K562 (cell line): ENCODE results near the gene PPP1R37. TPM values are rescaled to one million over a fixed set of nuclear protein-coding genes. Genes with fewer than 3 reads are reported as not detected.
A peak's percentile ranks its signal among the peaks of the same experiment; 100 is the strongest.

Source experiments
- ATAC-seq: fragments of 200-7000 bp; cut with Tn5 transposase; 3 replicates; pipeline ENCODE4 v1.9.1; 2020; ENCODE audit warnings: moderate library complexity
- BruUV-seq: library from RNA; stranded (reverse); fragments of 400-500 nt; replicated peaks from 2 replicates; lab custom pipeline; 2021; lab: Mats Ljungman, UMichigan
- CTCF ChIA-PET: fragments of 300-600 bp; formaldehyde crosslinking; extraction: SDS; loops from one replicate; lab custom pipeline; 2021; ENCODE audit warnings: low intra/inter-chr PET ratio; lab: Yijun Ruan, JAX
- POLR2A ChIA-PET: fragments of 300-600, 350-650 bp; sonication (Branson Sonifier 250); formaldehyde crosslinking; extraction: SDS; loops from one replicate; lab custom pipeline; 2021; ENCODE audit warnings: antibody characterized with exemption, inconsistent platforms; lab: Yijun Ruan, JAX
- DNase-seq, 4 experiments: peaks; one replicate each; pipeline versions ENCODE4 v3.0.0 to v3.0.0-alpha.2; 2011 to 2018; ENCODE audit warnings: low spot score in 3 of 4, mixed read lengths in 3 of 4; ENCODE audit errors: extremely low read depth in 1 of 4
- FAIRE-seq: peaks from 2 replicates; lab custom pipeline; 2011; peaks lifted over from hg19 to GRCh38; lab: Jason Lieb, UNC
- H2AFZ ChIP-seq: 2 replicates; pipeline ENCODE4 v1.6.0; 2011; ENCODE audit warnings: low read depth, low read length, control low read depth, inconsistent platforms
- H3K27ac ChIP-seq: fragments of 200-600 bp; 3 replicates; pipeline ENCODE4 v1.8.0; 2011; ENCODE audit warnings: low read depth, mild to moderate bottlenecking, control low read depth, inconsistent platforms, low read length, moderate library complexity, mixed read lengths; ENCODE audit errors: extremely low read depth
- H3K27me3 ChIP-seq, 2 experiments: fragments of 300-600 bp in 1 of 2; 2 replicates in 1 of 2; 3 replicates in 1 of 2; pipeline versions ENCODE4 v1.6.0 to v1.8.0; 2011; ENCODE audit warnings: inconsistent platforms in 2 of 2, low read length in 2 of 2, mild to moderate bottlenecking in 1 of 2, mixed read lengths in 1 of 2, moderate library complexity in 1 of 2; ENCODE audit not compliant: control insufficient read depth in 2 of 2, insufficient read depth in 2 of 2
- H3K36me3 ChIP-seq: fragments of 300-600 bp; 3 replicates; pipeline ENCODE4 v1.8.0; 2011; ENCODE audit warnings: mild to moderate bottlenecking, low read length, inconsistent platforms; ENCODE audit not compliant: control insufficient read depth, insufficient read depth
- H3K4me1 ChIP-seq, 2 experiments: fragments of 200-600 bp in 1 of 2; replicated peaks in 1 of 2; 2 replicates in 1 of 2; 3 replicates in 1 of 2; pipeline versions ENCODE4 v1.5.1 to v1.8.0; 2011; ENCODE audit warnings: inconsistent platforms in 2 of 2, low read length in 2 of 2, mild to moderate bottlenecking in 1 of 2, mixed read lengths in 1 of 2, moderate library complexity in 1 of 2; ENCODE audit not compliant: control insufficient read depth in 2 of 2, insufficient read depth in 2 of 2
- H3K4me2 ChIP-seq: 2 replicates; pipeline ENCODE4 v1.6.1; 2011; ENCODE audit warnings: low read length, control low read depth, inconsistent platforms, mixed read lengths; ENCODE audit not compliant: insufficient read depth
- H3K4me3 ChIP-seq: fragments of 200-600 bp; sonication (generic), shearing (Covaris generic); 2 replicates; pipeline ENCODE4 v1.5.1; 2016; ENCODE audit warnings: control low read depth, inconsistent platforms
- H3K79me2 ChIP-seq: fragments of 200-600 bp; 3 replicates; pipeline ENCODE4 v1.8.0; 2011; ENCODE audit warnings: low read length, inconsistent platforms; ENCODE audit not compliant: control insufficient read depth, insufficient read depth
- H3K9ac ChIP-seq, 2 experiments: 2 replicates each; pipeline versions ENCODE4 v1.6.0 to v1.6.1; 2011; ENCODE audit warnings: low read depth in 2 of 2, low read length in 2 of 2, control low read depth in 1 of 2, inconsistent platforms in 1 of 2, mild to moderate bottlenecking in 1 of 2, mixed read lengths in 1 of 2; ENCODE audit not compliant: insufficient read depth in 1 of 2
- H3K9me1 ChIP-seq: one replicate; pipeline ENCODE4 v1.6.0; 2011; ENCODE audit warnings: inconsistent platforms, mild to moderate bottlenecking, low read length, moderate library complexity; ENCODE audit not compliant: control insufficient read depth, insufficient read depth
- H3K9me3 ChIP-seq: replicated peaks from 2 replicates; pipeline ENCODE4 v1.5.1; 2011; ENCODE audit warnings: low read depth, low read length, inconsistent platforms; ENCODE audit not compliant: control insufficient read depth, insufficient read depth
- H4K20me1 ChIP-seq: replicated peaks from 2 replicates; pipeline ENCODE4 v1.6.1; 2011; ENCODE audit warnings: low read length, inconsistent platforms, mixed read lengths; ENCODE audit not compliant: control insufficient read depth, insufficient read depth
- BMI1 ChIP-seq: fragments of 150-350 bp; IDR thresholded peaks from 2 replicates; pipeline ENCODE4 v1.6.1; 2014; ENCODE audit warnings: low read length
- CHCHD3 ChIP-seq: fragments of 250-450 bp; sonication (Bioruptor Pico); IDR thresholded peaks from 2 replicates; pipeline ENCODE4 v2.1.2; 2022; ENCODE audit warnings: mild to moderate bottlenecking
- CTCF ChIP-seq, 3 experiments: IDR thresholded peaks in 2 of 3; conservative IDR thresholded peaks in 1 of 3; 2 replicates each; pipeline ENCODE4 v1.5.1; 2011 to 2012; ENCODE audit warnings: low read length in 3 of 3, mild to moderate bottlenecking in 3 of 3, control low read depth in 2 of 3, improper control_type of control experiment in 1 of 3, inconsistent platforms in 1 of 3, low read depth in 1 of 3, mixed read lengths in 1 of 3, moderate library complexity in 1 of 3; ENCODE audit not compliant: insufficient read depth in 2 of 3
- E2F3 ChIP-seq: fragments of 250-450 bp; sonication (Bioruptor Pico); IDR thresholded peaks from 2 replicates; pipeline ENCODE4 v1.4.0; 2020; ENCODE audit warnings: mild to moderate bottlenecking
- SLC30A9 ChIP-seq: fragments of 250-450 bp; sonication (Bioruptor Pico); IDR thresholded peaks from 2 replicates; pipeline ENCODE4 v1.8.0; 2022; ENCODE audit warnings: mild to moderate bottlenecking, moderate library complexity
- SREBF2 ChIP-seq: sonication (generic); formaldehyde crosslinking; IDR thresholded peaks from 2 replicates; pipeline ENCODE4 v1.4.0; 2020; ENCODE audit warnings: mild to moderate bottlenecking, missing genetic modification reagents
- TRIM24 ChIP-seq, 2 experiments: fragments of 450-650 bp; IDR thresholded peaks; 2 replicates each; pipeline ENCODE4 v1.6.1; 2016
- ZNF3 ChIP-seq: fragments of 250-450 bp; sonication (Bioruptor Pico); IDR thresholded peaks from 2 replicates; pipeline ENCODE4 v1.5.0; 2021; ENCODE audit warnings: mild to moderate bottlenecking, moderate library complexity
- WGBS: fragments of 100-300 bp; shearing (Covaris generic); methylation state at CpG from one replicate; pipeline ENCODE4 v1.1.6; 2016; ENCODE audit warnings: low coverage, mixed read lengths; ENCODE audit not compliant: insufficient coverage; ENCODE audit errors: missing lambda C conversion rate; 5-methylcytosine and 5-hydroxymethylcytosine counted together
- in situ Hi-C: fragments of 300-500 bp; cut with MboI; formaldehyde crosslinking; loops from 4 replicates; pipeline ENCODE4 v1.15.0; 2018; ENCODE audit warnings: inconsistent platforms, mixed read lengths
- intact Hi-C: fragments of 100-400 bp; cut with micrococcal nuclease; formaldehyde crosslinking; loops from 2 replicates; pipeline ENCODE4 v1.14.2; 2022
- polyA plus RNA-seq, 8 experiments: library from polyadenylated mRNA; depleted of rRNA in 4 of 8; stranded (reverse) in 5 of 8; unstranded in 3 of 8; fragments of >200 nt; fragmentation: Nextera tagmentation in 2 of 8; fragmentation: Illumina TruSeq in 1 of 8; extraction: Ambion mirVana in 2 of 8; extraction: Trizol in 1 of 8; gene quantifications; 2 replicates each; pipeline versions ENCODE4 v1.2.1 to v1.2.3, GENCODE V29; 2011 to 2014; ENCODE audit warnings: inconsistent platforms in 1 of 8, missing spikeins in 1 of 8
- total RNA-seq, 7 experiments: library from RNA; depleted of rRNA in 6 of 7; stranded (reverse); fragments of >200 nt in 6 of 7; fragmentation: Illumina TruSeq in 2 of 7; extraction: Trizol in 2 of 7; gene quantifications; 2 replicates each; pipeline versions ENCODE4 v1.2.1 to v1.2.3, GENCODE V29; 2011 to 2021; ENCODE audit warnings: low replicate concordance in 1 of 7
- TF ChIP-seq, protein P1 (sequence below): fragments of 250-450 bp; sonication (Bioruptor Pico); IDR thresholded peaks from 2 replicates; pipeline ENCODE4 v1.4.0; 2020; ENCODE audit warnings: mild to moderate bottlenecking, moderate library complexity
- TF ChIP-seq, protein P2 (sequence below): sonication (generic); formaldehyde crosslinking; IDR thresholded peaks from 2 replicates; pipeline ENCODE4 v1.5.0; 2020; ENCODE audit warnings: missing genetic modification reagents

PPP1R37 gene
- total and polyA plus RNA-seq, 9 of the 15 experiments (the other 6 are each of a cell fraction or from before 2014, with no cell fraction given), result 0.04 to 20.3 (median 7.3) TPM

GRCh38 chr19:45135176-45135885 lies 42.4 kb downstream of the PPP1R37 start:
- Histone ChIP-seq H2AFZ (no peak overlapping the region), H3K9me3 (no peaks in the 10 kb centered on the region), H3K79me2 (peaks cover 19% of the 10 kb centered on the region), H3K9me1 (no peaks in the 10 kb centered on the region), H4K20me1 (peaks cover 16% of the 10 kb centered on the region), H3K27me3 (no peaks in the 10 kb centered on the region), H3K36me3 (peaks cover 15% of the 10 kb centered on the region; the same call in 1 of the 3 replicates), H3K4me1 (peaks cover 0 to 37% of the 10 kb centered on the region in 2 experiments; a peak in 3 of 5 replicates), H3K27ac (no peak overlapping the region), H3K9ac (peak overlapping the region in 1 of 2 experiments; percentile 51; a peak in 1 of 4 replicates), H3K4me2 (no peak overlapping the region), H3K4me3 (no peak overlapping the region)
- CTCF ChIA-PET, result no interaction called here
- POLR2A ChIA-PET, result interaction anchor here (0.5 to 1.0 kb wide), 4 partner anchors 9 to 202 kb away, joined by 3 to 4 read pairs (median 4); no protein-coding TSS in a partner anchor
- TF ChIP-seq, protein P1, sequence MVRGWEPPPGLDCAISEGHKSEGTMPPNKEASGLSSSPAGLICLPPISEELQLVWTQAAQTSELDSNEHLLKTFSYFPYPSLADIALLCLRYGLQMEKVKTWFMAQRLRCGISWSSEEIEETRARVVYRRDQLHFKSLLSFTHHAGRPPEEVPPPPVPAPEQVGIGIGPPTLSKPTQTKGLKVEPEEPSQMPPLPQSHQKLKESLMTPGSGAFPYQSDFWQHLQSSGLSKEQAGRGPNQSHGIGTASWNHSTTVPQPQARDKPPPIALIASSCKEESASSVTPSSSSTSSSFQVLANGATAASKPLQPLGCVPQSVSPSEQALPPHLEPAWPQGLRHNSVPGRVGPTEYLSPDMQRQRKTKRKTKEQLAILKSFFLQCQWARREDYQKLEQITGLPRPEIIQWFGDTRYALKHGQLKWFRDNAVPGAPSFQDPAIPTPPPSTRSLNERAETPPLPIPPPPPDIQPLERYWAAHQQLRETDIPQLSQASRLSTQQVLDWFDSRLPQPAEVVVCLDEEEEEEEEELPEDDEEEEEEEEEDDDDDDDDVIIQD, result no peak
- no peak for TF ChIP-seq CHCHD3 (CRISPR knock-in tag)
- no peak for TF ChIP-seq SLC30A9 (CRISPR knock-in tag)
- TF ChIP-seq CTCF (IDR thresholded peaks at IDR 0.05 in 2 of 3, conservative IDR thresholded peaks at IDR 0.05 in 1 of 3; ENCODE audit: insufficient read depth in 2 of 3, low read depth in 1 of 3, low read length in 3 of 3), result no peak
- no peak for TF ChIP-seq SREBF2 (CRISPR knock-in tag)
- TF ChIP-seq TRIM24 (IDR thresholded peaks at IDR 0.05), result no peak
- TF ChIP-seq BMI1, result no peak
- TF ChIP-seq E2F3, result no peak
- TF ChIP-seq, protein P2, sequence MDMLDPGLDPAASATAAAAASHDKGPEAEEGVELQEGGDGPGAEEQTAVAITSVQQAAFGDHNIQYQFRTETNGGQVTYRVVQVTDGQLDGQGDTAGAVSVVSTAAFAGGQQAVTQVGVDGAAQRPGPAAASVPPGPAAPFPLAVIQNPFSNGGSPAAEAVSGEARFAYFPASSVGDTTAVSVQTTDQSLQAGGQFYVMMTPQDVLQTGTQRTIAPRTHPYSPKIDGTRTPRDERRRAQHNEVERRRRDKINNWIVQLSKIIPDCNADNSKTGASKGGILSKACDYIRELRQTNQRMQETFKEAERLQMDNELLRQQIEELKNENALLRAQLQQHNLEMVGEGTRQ (CRISPR knock-in tag), result no peak
- no peak for TF ChIP-seq ZNF3 (CRISPR knock-in tag)
- DNase-seq (no peak), FAIRE-seq (no peak), ATAC-seq (no peak)
- WGBS, result 96% methylated on average over 18 of the region's 21 CpGs
- intact Hi-C loops (no loop called here), in situ Hi-C loops (no loop called here)
- BruUV-seq, result no TSS peak
